ENCODE measurements around the gene NAV2.

DNA sequence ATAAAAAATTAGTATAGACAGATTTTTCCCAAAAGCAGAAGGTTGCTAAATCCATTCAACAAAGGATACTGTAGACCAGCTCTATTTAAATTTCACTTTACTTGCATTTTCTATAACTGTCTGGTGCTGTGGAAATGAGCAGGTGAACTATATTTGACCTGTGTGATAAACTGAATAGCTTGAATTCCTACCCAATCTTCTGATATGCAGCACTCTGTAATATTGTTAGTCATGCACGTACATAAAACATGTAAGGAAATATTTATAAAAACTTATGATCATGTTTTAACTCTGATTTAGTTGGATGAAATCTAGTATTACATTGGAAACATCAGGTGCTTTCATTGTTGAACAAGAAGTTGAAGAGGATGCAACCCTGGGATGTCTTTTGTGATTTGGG is 234.0 kb downstream of the NAV2 start:
- TF ChIP-seq, protein P1, sequence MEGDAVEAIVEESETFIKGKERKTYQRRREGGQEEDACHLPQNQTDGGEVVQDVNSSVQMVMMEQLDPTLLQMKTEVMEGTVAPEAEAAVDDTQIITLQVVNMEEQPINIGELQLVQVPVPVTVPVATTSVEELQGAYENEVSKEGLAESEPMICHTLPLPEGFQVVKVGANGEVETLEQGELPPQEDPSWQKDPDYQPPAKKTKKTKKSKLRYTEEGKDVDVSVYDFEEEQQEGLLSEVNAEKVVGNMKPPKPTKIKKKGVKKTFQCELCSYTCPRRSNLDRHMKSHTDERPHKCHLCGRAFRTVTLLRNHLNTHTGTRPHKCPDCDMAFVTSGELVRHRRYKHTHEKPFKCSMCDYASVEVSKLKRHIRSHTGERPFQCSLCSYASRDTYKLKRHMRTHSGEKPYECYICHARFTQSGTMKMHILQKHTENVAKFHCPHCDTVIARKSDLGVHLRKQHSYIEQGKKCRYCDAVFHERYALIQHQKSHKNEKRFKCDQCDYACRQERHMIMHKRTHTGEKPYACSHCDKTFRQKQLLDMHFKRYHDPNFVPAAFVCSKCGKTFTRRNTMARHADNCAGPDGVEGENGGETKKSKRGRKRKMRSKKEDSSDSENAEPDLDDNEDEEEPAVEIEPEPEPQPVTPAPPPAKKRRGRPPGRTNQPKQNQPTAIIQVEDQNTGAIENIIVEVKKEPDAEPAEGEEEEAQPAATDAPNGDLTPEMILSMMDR (IDR thresholded peaks at IDR 0.05) = no peak
- TF ChIP-seq POLR2AphosphoS5 (IDR thresholded peaks at IDR 0.05) = no peak
- TF ChIP-seq POLR2A (IDR thresholded peaks at IDR 0.05) = no peak
